Mesendoderm (in vitro differentiated cells): ENCODE results near the gene GFRA1.

Source experiments
- DNase-seq: peaks from one replicate; pipeline ENCODE4 v3.0.0; 2013
- H2AK5ac ChIP-seq: 2 replicates; pipeline ENCODE4 v1.6.1; 2013; ENCODE audit warnings: low read length, inconsistent platforms
- H2BK120ac ChIP-seq: 2 replicates; pipeline ENCODE4 v1.6.1; 2013; ENCODE audit warnings: low read depth, mild to moderate bottlenecking, low read length, moderate library complexity, mixed read lengths
- H2BK15ac ChIP-seq: replicated peaks from 2 replicates; pipeline ENCODE4 v1.6.1; 2013; ENCODE audit warnings: low read depth, mild to moderate bottlenecking, moderate library complexity
- H2BK5ac ChIP-seq: 2 replicates; pipeline ENCODE4 v1.6.1; 2013; ENCODE audit warnings: low read length, inconsistent platforms
- H3K18ac ChIP-seq: 2 replicates; pipeline ENCODE4 v1.6.1; 2013; ENCODE audit warnings: mild to moderate bottlenecking, low read length, mixed read lengths
- H3K23ac ChIP-seq: one replicate; pipeline ENCODE4 v1.6.1; 2013; ENCODE audit warnings: low read length
- H3K27ac ChIP-seq: 2 replicates; pipeline ENCODE4 v1.5.1; 2013; ENCODE audit warnings: low read depth, mild to moderate bottlenecking, inconsistent platforms, low read length, moderate library complexity
- H3K27me3 ChIP-seq: 2 replicates; pipeline ENCODE4 v1.6.1; 2013; ENCODE audit warnings: low read length, control low read depth, mild to moderate bottlenecking, inconsistent platforms; ENCODE audit not compliant: insufficient read depth, poor library complexity
- H3K36me3 ChIP-seq: 2 replicates; pipeline ENCODE4 v1.6.1; 2013; ENCODE audit warnings: low read length, inconsistent platforms; ENCODE audit not compliant: control insufficient read depth, insufficient read depth
- H3K4ac ChIP-seq: one replicate; pipeline ENCODE4 v1.6.1; 2013; ENCODE audit warnings: low read depth, mild to moderate bottlenecking, low read length, moderate library complexity
- H3K4me1 ChIP-seq: 2 replicates; pipeline ENCODE4 v1.6.1; 2013; ENCODE audit warnings: low read depth, low read length, inconsistent platforms; ENCODE audit not compliant: control insufficient read depth
- H3K4me2 ChIP-seq: 2 replicates; pipeline ENCODE4 v1.6.1; 2013; ENCODE audit warnings: low read length
- H3K4me3 ChIP-seq: 2 replicates; pipeline ENCODE4 v1.5.1; 2013; ENCODE audit warnings: mild to moderate bottlenecking, low read length
- H3K56ac ChIP-seq: one replicate; pipeline ENCODE4 v1.6.1; 2013; ENCODE audit warnings: low read length
- H3K79me1 ChIP-seq: 2 replicates; pipeline ENCODE4 v1.6.1; 2013; ENCODE audit warnings: low read length, inconsistent platforms
- H3K79me2 ChIP-seq: 2 replicates; pipeline ENCODE4 v1.6.1; 2013; ENCODE audit warnings: mild to moderate bottlenecking, low read length; ENCODE audit not compliant: control insufficient read depth, insufficient read depth
- H3K9ac ChIP-seq: 2 replicates; pipeline ENCODE4 v1.6.1; 2013; ENCODE audit warnings: low read length, inconsistent platforms
- H4K5ac ChIP-seq: one replicate; pipeline ENCODE4 v1.6.1; 2013; ENCODE audit warnings: low read length
- H4K8ac ChIP-seq: one replicate; pipeline ENCODE4 v1.6.1; 2013; ENCODE audit warnings: low read depth, mild to moderate bottlenecking, control low read depth, low read length, moderate library complexity
- WGBS: extraction: QIAGEN DNeasy Blood & Tissue Kit; methylation state at CpG from one replicate; pipeline ENCODE4 v1.1.7; 2013; ENCODE audit warnings: low lambda C conversion rate, missing lambda C conversion rate; ENCODE audit not compliant: insufficient coverage; ENCODE audit errors: extremely low coverage; 5-methylcytosine and 5-hydroxymethylcytosine counted together

Gene GFRA1

GRCh38 chr10:116185199-116185867 lies 87.7 kb downstream of the GFRA1 start:
- Histone ChIP-seq H3K18ac (no peak overlapping the region), H3K79me1 (no peaks in the 10 kb centered on the region), H2BK120ac (no peak overlapping the region), H3K4ac (no peak overlapping the region), H3K56ac (no peak overlapping the region), H2BK15ac (no peak overlapping the region), H3K4me2 (no peak overlapping the region), H4K8ac (no peak overlapping the region), H3K4me3 (no peak overlapping the region), H3K27me3 (no peaks in the 10 kb centered on the region), H3K79me2 (no peaks in the 10 kb centered on the region), H2AK5ac (no peak overlapping the region), H2BK5ac (no peak overlapping the region), H3K9ac (no peak overlapping the region), H3K36me3 (no peaks in the 10 kb centered on the region), H4K5ac (no peak overlapping the region), H3K27ac (no peak overlapping the region), H3K4me1 (no peaks in the 10 kb centered on the region), H3K23ac (no peak overlapping the region)
- no CpG with 5 or more reads among the region's 7 CpGs for WGBS
- DNase-seq: no peak

DNA sequence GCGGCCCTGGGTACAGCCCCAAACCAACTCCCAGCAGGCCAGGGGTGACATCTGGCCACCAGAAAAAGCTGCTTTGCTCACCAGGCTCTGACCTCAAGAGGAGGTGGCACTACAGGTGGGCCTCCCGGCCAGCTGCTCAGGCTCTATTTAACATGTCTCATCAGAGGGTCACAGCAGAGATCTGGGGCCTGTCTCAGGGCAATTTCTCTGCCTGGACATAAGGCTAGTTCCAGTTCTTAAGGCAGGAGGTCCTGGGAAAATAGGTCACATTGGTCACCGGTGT lies 88.6 kb downstream of the GFRA1 start:
- DNase-seq: no peak
- no peak overlapping the region for H3K18ac ChIP-seq
- H2BK15ac ChIP-seq: no peak overlapping the region
- H3K9ac ChIP-seq: no peak overlapping the region
- no peak overlapping the region for H2BK5ac ChIP-seq
- H4K8ac ChIP-seq: no peak overlapping the region
- no peak overlapping the region for H4K5ac ChIP-seq
- H2BK120ac ChIP-seq: no peak overlapping the region
- no peaks in the 10 kb centered on the region for H3K79me2 ChIP-seq
- H3K56ac ChIP-seq: no peak overlapping the region
- no peaks in the 10 kb centered on the region for H3K27me3 ChIP-seq
- H3K4ac ChIP-seq: no peak overlapping the region
- no peak overlapping the region for H3K4me3 ChIP-seq
- H3K79me1 ChIP-seq: no peaks in the 10 kb centered on the region
- no peak overlapping the region for H3K4me2 ChIP-seq
- H3K36me3 ChIP-seq: no peaks in the 10 kb centered on the region
- H3K4me1 ChIP-seq: no peaks in the 10 kb centered on the region
- H3K23ac ChIP-seq: no peak overlapping the region
- no peak overlapping the region for H3K27ac ChIP-seq
- no CpG with 5 or more reads among the region's 3 CpGs for WGBS
- no peak overlapping the region for H2AK5ac ChIP-seq

- no peaks in the 10 kb centered on the region for H3K79me2 ChIP-seq
- no peak overlapping the region for H4K8ac ChIP-seq
- H2AK5ac ChIP-seq: no peak overlapping the region
- H3K4ac ChIP-seq: no peak overlapping the region
- no peak overlapping the region for H3K18ac ChIP-seq
- H3K27ac ChIP-seq: no peak overlapping the region
- no CpG with 5 or more reads among the region's 5 CpGs for WGBS
- no peaks in the 10 kb centered on the region for H3K4me1 ChIP-seq
- H3K9ac ChIP-seq: no peak overlapping the region
- no peaks in the 10 kb centered on the region for H3K27me3 ChIP-seq
- H2BK15ac ChIP-seq: no peak overlapping the region
- no peak overlapping the region for H3K4me3 ChIP-seq
- H3K36me3 ChIP-seq: no peaks in the 10 kb centered on the region
- no peak overlapping the region for H3K4me2 ChIP-seq
- H3K56ac ChIP-seq: no peak overlapping the region
- no peak overlapping the region for H4K5ac ChIP-seq
- no peak overlapping the region for H3K23ac ChIP-seq
- no peak overlapping the region for H2BK120ac ChIP-seq
- DNase-seq: peak; percentile 75
- no peak overlapping the region for H2BK5ac ChIP-seq
- H3K79me1 ChIP-seq: no peaks in the 10 kb centered on the region
These were observed 89.1 kb downstream of the GFRA1 start for GRCh38 chr10:116183733-116184511.

- Histone ChIP-seq H3K4me3 (no peak overlapping the region), H3K27ac (no peak overlapping the region), H3K4me2 (no peak overlapping the region), H3K18ac (no peak overlapping the region), H2BK5ac (no peak overlapping the region), H3K27me3 (no peaks in the 10 kb centered on the region), H3K36me3 (no peaks in the 10 kb centered on the region), H3K23ac (no peak overlapping the region), H3K4me1 (no peaks in the 10 kb centered on the region), H2AK5ac (no peak overlapping the region), H4K5ac (no peak overlapping the region), H3K79me1 (no peaks in the 10 kb centered on the region), H3K79me2 (no peaks in the 10 kb centered on the region), H2BK15ac (no peak overlapping the region), H3K9ac (no peak overlapping the region), H3K4ac (no peak overlapping the region), H3K56ac (no peak overlapping the region), H4K8ac (no peak overlapping the region), H2BK120ac (no peak overlapping the region)
- no CpG with 5 or more reads among the region's 2 CpGs for WGBS
- DNase-seq: no peak
These were observed 90.6 kb downstream of the GFRA1 start for GRCh38 chr10:116182426-116182825.

GRCh38 chr10:116178086-116178605 lies 94.9 kb downstream of the GFRA1 start:
- H2BK5ac ChIP-seq: no peak overlapping the region
- no peaks in the 10 kb centered on the region for H3K4me1 ChIP-seq
- H3K56ac ChIP-seq: no peak overlapping the region
- no peak overlapping the region for H3K9ac ChIP-seq
- no peaks in the 10 kb centered on the region for H3K36me3 ChIP-seq
- H2AK5ac ChIP-seq: no peak overlapping the region
- H2BK15ac ChIP-seq: no peak overlapping the region
- no peak overlapping the region for H3K4me2 ChIP-seq
- H3K27ac ChIP-seq: no peak overlapping the region
- no peaks in the 10 kb centered on the region for H3K27me3 ChIP-seq
- H3K79me2 ChIP-seq: no peaks in the 10 kb centered on the region
- H4K5ac ChIP-seq: no peak overlapping the region
- no peaks in the 10 kb centered on the region for H3K79me1 ChIP-seq
- no peak for DNase-seq
- H3K18ac ChIP-seq: no peak overlapping the region
- no CpG with 5 or more reads among the region's 9 CpGs for WGBS
- no peak overlapping the region for H4K8ac ChIP-seq
- no peak overlapping the region for H3K4me3 ChIP-seq
- H3K23ac ChIP-seq: no peak overlapping the region
- no peak overlapping the region for H3K4ac ChIP-seq
- no peak overlapping the region for H2BK120ac ChIP-seq
